NCI-H510A (cell line): ENCODE results near the gene ITPRIPL1.
A peak's percentile ranks its signal among the peaks of the same experiment; 100 is the strongest.
"Not testable (repeated sequence)": the region's sequence is repeated elsewhere in the genome, so short reads cannot be mapped to it uniquely, and the experiment has no call there.

Source experiments
- DNase-seq: peaks from one replicate; lab custom pipeline; 2025; lab: John Stamatoyannopoulos, UW

The ITPRIPL1 gene, protein sequence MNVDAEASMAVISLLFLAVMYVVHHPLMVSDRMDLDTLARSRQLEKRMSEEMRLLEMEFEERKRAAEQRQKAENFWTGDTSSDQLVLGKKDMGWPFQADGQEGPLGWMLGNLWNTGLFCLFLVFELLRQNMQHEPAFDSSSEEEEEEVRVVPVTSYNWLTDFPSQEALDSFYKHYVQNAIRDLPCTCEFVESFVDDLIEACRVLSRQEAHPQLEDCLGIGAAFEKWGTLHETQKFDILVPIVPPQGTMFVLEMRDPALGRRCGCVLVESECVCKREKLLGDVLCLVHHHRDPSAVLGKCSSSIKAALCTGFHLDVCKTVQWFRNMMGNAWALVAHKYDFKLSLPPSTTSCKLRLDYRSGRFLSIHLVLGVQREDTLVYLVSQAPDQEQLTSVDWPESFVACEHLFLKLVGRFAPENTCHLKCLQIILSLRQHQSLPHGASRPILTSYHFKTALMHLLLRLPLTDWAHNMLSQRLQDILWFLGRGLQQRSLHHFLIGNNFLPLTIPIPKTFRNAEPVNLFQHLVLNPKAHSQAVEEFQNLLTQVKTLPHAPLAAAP

DNA sequence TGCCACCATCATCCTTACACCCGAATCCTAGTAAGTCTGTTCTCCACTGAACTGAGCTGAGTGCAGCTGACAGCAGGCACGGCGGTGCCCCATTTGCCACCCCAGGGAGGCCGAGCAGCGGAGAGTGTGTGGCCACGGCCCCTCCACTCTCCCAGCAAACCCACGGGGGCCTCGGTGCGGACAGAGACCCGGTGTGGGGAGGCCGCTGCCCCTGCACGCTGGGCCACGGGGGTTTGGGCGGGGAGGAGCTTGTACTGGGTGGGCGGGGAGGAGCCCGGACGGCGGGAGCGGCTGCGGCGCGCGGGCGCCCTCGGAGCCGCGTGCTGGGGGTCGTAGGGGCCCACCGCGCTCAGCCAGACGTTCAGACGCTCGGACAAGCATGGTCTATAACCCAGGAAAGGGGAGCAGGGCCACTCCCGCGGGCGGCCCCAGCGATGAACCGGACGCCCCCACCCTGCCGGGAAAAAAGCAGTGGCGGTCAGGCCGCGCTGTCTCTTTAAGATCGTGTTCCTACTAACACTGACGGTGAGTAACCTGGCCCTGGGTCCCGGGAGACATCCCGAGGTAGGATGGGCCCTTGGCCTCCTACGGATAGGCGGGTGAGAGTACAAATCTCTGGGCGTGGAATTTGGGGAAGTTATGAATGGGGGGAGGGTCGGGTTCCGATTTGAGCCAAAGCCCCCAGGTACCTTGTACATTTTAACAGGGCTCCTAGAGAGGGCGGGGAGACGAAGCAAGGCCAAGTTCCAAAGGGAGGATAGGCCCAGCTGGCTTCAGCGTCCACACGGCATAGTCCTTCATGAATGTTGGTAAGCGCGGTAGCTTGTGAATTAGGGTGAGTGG lies at the start of gene ITPRIPL1:
Gene ITPRIPL1 (plus strand): TSS at position 277 of the 843 bp plus-strand sequence. CDS start 523 bp downstream, at position 800.
- no peak for DNase-seq

DNA sequence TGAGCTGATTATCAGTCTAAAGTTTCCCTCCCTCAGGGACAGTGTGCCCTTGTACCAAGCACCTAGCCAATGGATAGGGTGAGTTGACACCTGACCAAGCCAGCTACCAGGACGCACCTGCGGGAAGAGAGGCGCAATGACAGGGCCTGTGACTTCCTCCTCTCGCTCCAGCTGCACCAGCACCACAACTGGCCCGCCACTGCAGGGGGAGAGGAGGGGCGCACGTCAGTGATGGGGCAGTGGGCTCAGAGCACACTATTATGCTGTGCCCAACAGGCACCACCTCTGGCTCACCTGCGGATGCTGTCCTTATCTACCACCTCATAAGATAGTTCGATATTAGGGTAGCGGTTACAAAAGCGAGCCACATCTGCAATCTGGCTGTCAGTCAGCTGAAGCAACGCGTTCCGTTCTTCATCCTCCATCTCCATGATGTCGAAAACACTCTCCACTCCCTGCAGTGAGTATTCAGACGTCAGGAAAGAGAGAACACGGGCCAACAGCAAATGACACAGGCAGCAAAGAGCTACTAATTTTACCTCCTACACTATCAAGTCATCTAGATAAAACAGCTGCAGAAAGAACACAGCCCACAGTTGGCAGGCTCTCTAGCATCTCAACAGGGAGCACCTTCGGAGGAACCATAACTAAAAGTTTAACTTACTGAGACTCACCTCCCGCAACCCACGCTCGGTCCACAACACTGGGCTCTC lies 48.2 kb upstream of the ITPRIPL1 start:
- no peak for DNase-seq

DNA sequence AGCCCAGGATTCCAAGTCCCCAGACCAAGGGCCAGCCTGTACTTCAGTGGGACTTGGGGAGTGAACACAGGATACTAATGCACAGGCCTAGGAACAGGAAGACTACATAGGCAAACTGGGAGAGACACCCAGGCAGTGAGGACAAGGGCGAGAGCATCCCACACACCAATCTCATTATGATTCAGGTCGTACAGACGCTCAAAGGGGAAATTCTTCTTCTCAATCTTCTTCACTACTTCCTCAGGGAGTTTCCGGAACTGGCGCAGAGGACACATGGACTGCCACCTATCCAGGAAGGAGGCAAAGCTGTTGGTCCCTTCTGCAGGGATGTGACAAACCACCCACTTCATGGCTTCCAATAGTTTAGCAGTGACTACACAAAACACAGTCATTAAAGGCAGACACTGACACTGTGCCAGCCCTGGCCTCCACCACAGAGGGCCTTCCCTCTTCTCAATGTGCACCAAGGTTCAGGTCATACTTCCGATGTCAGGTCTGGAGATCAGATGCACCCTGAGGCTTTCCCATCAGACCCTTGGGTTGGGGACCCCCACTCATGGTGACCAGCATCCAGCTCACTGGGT lies 37.8 kb upstream of the ITPRIPL1 start:
- DNase-seq = no peak

DNA sequence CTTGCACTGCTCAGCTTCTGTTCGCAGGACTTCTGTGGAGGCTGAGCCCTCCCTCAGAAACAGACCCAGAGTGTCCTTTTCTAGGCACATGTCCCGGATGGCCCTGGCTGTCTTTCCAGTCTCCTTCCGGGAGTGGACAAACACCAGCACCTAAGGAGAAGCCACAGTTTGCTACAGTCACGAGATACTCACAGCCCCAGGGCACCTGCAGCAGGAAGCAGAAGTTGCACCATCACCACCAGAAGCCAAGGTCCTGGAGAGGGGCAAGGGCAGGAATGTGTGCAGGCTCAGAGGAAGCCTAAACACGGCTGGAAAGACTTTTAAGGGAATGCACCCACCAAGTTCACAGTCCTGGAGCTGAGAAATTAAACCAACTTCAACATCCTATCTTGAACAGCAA lies 33.4 kb upstream of the ITPRIPL1 start:
- DNase-seq = no peak

DNA sequence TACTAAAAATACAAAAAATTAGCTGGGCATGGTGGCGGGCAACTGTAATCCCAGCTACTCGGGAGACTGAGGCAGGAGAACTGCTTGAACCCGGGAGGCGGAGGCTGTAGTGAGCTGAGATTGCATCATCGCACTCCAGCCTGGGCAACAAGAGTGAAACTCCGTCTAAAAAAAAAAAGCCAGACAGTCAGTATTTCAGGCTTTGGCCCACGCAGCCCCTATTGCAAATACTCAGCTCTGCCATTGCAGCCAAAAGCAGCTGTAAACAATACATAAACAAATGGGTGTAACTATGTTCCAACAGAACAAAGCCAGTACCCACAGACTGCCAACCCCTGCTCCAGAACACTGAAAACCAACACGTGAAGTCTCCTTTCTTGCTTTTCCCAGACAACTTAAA lies 30.8 kb upstream of the ITPRIPL1 start:
- not testable (repeated sequence) for DNase-seq

DNA sequence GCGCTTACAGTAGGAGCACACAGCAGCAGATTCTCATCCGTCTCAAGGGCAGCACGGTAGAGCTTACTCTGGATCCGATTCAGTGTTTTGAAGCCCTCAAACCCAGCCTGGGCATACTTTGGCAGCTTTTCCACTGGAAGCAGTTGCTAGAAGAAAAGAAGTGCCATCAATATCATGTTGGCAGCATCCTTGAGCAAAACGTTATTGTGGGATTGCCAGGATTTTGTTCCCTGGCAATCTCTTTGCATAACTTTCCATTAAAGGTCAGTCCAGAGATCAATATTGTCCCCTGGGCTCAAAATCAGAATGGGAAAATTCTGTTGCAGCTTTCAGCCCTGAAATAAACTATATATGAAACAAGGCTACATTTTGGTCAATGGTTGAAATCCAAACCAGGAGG lies 28.2 kb upstream of the ITPRIPL1 start:
- DNase-seq = no peak

DNA sequence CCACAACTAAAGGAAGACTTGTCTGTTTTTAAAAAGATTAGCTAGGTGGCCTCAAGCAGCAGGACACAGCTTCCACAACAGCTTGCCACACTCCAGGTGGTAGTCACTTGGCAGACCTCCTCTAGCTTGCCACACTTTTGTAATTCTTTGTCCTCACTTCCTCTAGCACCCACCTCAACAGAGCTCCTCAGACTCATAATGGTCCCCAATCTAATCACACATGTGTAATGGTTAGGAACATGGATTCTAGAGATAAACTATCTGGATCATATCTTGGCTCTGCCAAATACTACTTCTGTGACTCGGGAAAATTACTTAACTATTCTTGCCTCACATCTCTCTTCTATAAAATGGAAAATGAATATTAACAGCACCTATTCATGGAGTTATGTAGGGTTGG lies 23.3 kb upstream of the ITPRIPL1 start:
- no peak for DNase-seq

DNA sequence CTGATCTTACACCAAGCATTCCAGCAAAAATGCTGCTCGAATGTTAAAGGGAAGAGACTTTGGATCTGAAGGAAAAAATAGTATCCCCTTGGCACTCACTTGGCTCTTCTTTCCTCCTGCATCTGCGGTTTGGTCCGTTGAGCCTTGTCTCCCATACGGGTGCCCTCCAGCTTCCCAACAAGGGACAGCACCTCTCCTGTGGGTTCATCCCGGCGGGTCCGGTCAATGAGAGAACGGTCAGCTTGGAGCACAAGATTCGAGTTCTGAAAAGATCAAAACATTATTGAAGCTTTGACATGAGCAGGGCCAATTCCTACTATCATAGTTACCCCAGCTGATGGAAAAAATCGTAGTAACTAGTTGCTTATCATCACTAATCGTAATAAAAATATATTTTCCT lies 20.5 kb upstream of the ITPRIPL1 start:
- DNase-seq = no peak

DNA sequence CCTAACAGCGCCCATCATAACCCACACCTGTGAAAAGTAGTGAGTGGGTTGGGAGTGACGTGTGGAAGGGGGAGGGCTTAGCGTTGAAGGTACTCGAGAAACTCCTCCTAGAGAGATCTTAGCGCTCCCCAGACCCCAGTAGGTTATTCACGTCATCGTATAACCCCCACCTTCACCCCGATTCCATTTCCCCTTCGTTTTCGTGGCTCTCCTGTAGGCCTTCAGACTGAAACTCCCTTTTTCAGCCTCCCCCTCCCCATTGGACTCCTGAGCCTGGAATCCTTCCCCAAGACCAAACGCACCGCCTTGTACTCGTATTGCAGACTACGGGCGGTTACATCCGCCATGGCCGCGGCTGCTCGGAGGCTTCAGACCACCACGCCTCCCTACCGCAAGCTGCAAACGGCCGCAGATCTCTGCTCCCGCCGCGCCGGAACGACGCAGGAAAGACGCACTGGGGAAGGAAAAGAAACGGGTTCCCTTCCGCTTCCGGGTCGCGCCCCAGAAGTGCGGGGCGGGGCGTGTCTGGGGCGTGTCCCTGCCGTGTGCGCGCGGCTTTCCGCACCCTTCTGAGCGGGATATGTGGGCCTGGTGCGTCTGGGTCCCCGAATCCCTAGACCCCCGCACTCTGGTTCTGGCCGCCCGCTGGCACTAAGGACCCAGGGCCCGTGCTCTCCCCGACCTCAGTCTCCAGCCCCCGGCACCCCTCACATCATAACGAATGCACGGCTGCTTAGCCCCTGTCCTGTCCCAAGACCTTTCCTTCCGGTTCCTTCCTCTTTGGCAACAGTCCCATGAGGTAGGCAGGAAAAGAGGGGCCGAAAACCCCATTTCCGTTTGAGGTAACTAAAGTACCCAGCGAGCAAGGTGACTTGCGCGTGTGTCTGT lies 19.8 kb upstream of the ITPRIPL1 start, which contains the start of gene SNRNP200:
Gene SNRNP200 (minus strand): TSS at position 456 of the 888 bp plus-strand sequence. CDS start 109 bp downstream, at position 347.
- peak; percentile 74 for DNase-seq

DNA sequence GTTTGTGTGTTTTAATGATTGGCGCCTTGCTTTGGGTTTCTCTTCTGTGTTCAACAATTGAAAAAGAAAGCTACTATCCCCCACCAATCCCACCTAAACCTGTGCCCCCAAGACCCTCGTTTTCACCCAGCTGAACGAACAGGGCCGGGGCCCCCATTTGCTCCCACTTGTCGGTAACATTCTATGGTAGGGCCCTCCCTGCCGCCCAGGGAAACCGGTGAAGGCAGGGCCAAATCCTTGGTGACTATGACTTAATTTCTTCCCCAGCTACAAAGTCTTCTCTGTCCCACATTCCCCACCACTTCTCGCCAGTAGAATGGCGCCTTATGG lies 19.2 kb upstream of the ITPRIPL1 start:
- no peak for DNase-seq

DNA sequence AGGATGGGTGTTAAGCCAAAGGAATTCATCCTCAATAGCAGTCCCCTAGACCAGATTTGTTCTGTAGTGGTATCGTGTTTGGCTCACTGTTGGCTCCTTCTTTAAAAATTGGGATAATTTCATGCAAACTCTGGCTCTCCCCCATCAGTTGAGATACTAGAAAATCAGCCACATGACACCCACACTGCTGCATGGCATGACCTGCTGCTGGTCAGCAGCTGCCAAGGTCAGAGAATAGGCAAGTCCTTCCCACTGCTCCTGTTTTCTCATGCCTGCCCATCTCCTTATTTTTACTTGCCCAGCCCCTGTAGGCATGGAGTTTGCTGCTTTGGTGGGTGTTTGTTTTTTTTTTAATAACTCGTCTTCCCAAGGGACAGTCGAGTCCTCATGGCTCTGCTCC lies 18.7 kb upstream of the ITPRIPL1 start:
- no peak for DNase-seq

DNA sequence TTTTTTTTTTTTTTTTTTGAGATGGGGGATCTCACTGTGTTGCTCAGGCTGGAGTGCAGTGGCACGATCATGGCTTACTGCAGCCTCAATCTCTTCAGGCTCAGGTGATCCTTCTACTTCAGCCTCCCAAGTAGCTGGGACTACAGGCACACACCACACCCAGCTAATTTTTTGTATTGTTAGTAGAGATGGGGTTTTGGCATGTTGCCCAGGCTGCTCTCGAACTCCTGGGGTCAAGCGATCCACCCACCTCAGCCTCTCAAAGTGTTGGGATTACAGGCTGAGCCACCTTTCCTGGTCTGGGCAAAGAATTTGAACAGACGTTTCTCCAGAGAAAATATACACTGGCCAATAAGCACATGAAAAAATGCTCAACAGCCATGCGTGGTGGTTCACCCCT lies 16.9 kb upstream of the ITPRIPL1 start:
- no peak for DNase-seq

DNA sequence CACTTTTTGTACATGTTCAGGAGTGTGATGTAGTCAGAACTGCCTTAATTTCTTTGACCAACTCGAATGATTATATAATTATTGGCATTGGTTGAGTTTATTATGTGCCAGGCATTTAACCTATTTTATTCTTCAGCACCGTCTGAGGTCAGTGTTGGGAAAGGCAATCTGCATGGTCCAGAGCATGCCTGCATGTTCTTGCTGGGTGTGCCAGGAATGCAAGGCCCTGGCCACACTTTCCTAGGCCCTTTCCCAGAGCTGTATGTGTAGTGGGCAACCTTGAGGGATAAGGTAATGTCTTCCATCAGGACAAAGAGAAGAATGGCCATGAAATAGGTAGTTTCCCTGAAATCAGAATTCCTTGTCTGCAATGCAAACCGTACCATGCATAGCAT lies 10.1 kb upstream of the ITPRIPL1 start:
- DNase-seq = no peak

DNA sequence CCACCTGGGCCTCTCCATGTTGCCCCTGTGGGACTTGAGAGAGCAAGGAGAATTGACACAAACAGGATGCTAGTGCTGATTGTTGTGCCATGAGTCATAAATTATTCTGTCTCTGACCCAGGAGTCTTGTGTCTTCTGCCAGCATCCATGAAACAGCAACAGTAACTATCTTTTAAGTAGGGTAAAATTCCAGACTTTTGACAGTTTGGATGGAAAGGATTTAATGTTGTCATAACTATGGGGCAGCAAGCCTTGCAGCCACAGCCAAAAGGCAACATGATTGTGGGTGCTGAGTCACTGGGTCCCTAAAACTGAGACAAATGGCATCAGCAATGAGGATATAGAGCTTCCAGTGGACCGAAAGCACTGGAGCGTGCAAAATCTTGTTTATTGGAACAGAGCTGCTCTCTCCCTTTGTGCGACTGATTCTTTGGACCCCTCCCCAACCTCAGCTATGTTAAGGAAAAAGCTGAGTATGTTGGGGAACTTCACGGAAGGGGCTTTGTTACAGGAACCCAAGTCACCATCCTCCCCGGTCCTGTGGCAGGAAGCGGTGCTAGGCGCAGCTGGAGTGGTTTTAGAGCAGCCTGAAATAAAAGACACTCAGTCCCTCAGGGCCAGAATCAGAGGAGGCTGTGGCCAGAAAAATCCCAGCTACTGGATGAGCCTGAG lies 9.6 kb upstream of the ITPRIPL1 start:
- DNase-seq = no peak

DNA sequence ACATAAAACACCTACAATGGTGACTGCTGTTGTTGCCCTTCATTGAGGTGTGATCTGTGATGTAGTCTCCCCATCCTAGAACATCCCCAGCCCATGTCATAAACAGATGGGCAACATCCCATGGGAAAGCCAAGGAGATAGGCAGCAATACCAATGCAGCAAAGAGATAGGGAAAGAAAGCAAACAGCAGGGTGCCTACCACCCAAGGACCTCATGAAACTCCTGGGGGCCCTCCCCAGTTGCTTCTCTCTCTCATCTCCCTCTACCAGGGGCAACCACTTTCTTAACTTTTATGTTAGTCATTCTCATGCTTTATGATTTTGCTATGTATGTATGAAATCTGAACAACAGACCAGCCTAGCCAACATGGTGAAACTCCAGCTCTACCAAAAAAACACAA lies 8.1 kb upstream of the ITPRIPL1 start:
- DNase-seq = no peak

DNA sequence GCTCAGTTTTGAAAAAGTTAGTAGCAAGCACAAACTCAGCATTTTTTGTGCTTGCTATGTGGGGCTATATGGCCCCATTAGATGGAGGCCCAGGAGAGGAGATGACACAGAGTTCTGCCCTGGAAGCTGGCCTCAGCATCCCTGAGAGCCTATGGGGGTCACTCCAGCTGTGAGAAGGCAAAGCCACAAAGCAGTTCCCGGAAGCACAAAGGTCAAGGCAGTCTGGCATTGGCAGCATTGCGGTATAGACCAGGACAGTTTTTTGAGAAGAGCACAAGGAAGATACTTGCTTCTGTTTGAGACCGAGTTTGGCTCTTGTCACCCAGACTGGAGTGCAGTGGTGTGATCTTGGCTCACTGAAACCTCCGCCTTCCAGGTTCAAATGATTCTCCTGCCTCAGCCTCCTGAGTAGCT lies 7.5 kb upstream of the ITPRIPL1 start:
- no peak for DNase-seq

DNA sequence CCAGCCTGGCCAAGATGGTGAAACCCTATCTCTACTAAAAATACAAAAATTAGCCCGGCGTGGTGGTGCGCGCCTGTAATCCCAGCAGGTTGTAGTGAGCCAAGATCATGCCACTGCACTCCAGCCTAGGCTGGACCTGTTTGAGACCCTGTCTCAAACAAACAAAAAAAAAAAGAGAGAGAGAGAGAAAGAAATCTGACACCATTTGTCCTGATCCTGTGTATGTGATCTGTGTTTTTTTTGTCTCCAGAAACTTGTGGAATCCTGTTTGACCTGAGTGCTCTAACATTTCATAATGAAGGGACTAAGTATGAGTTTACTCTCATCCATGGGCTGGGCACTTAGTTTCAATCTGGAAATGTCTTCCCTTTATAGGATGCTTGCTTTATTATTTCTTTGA lies 6.4 kb upstream of the ITPRIPL1 start:
- no peak for DNase-seq

DNA sequence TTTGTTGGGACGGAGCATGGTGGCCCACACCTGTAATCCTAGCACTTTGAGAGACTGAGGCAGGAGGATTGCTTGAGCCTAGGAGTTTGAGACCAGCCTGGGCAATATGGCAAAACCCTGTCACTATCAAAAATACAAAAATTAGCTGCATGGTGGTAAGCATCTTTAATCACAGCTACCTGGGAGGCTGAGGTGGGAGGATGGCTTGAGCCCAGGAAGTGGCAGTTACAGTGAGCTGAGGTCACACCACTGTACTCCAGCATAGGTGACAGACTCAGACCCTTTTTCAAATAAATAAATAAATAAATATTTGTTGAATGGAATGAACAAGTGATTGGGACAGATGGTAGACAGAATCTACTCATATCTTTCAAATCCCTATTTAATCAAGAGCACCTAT lies 5.7 kb upstream of the ITPRIPL1 start:
- DNase-seq = no peak

DNA sequence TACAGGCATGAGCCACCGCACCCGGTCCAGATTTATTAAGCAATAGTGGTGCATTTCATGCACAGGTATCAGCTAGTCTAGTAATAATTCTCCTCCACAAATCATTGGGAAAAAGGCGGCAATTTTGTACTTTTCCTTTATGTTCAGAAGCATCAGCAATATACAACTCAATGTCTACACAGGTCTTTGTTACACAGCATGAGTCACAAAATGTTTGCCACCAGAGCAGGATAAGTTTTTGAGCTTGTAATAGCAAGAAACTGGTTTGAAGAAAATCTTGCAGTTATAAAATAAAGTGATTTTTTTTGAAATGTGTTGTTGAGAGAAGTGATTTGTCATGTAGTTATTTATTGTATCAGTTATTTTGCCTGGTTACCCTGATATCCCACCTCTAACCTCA lies 4.8 kb upstream of the ITPRIPL1 start:
- no peak for DNase-seq
